GM12878 (cell line): ENCODE measurements around the gene RPS6KL1. TPM values are rescaled to one million over a fixed set of nuclear protein-coding genes. Genes with fewer than 3 reads are reported as not detected.

Experiments used
- ATAC-seq: fragments of 200-7000 bp; cut with Tn5 transposase; 3 replicates; pipeline ENCODE4 v1.9.1; 2020; ENCODE audit warnings: mild to moderate bottlenecking, moderate library complexity
- BruUV-seq: library from RNA; stranded (reverse); fragments of 400-500 nt; replicated peaks from 2 replicates; lab custom pipeline; 2021; lab: Mats Ljungman, UMichigan
- CTCF ChIA-PET: fragments of 300-600 bp; sonication (Branson Sonifier 250); formaldehyde crosslinking; extraction: SDS; loops from one replicate; lab custom pipeline; 2021; ENCODE audit warnings: inconsistent platforms; lab: Yijun Ruan, JAX
- POLR2A ChIA-PET: fragments of 350-600 bp; formaldehyde crosslinking; extraction: SDS; loops from one replicate; lab custom pipeline; 2021; ENCODE audit warnings: inconsistent platforms; lab: Charles Lee
- RAD21 ChIA-PET: fragments of 300-600 bp; sonication (Branson Sonifier 250); formaldehyde crosslinking; loops from one replicate; lab custom pipeline; 2023; ENCODE audit warnings: antibody characterized with exemption; ENCODE audit not compliant: unreplicated experiment; lab: Charles Lee
- SMC1A ChIA-PET: fragments of 300-600 bp; sonication (Branson Sonifier 250); formaldehyde crosslinking; loops from one replicate; lab custom pipeline; 2023; ENCODE audit not compliant: unreplicated experiment, uncharacterized antibody; lab: Charles Lee
- DNase-seq: peaks from one replicate; pipeline ENCODE4 v3.0.0-alpha.2; 2011; ENCODE audit warnings: low read depth, low spot score
- FAIRE-seq: peaks from 3 replicates; lab custom pipeline; 2011; peaks lifted over from hg19 to GRCh38; lab: Jason Lieb, UNC
- H2AFZ ChIP-seq: 2 replicates; pipeline ENCODE4 v1.6.0; 2011; ENCODE audit warnings: low read depth, low read length, control low read depth; ENCODE audit not compliant: control insufficient read depth
- H3K27ac ChIP-seq: 2 replicates; pipeline ENCODE4 v1.5.1; 2011; ENCODE audit warnings: control low read depth; ENCODE audit not compliant: control insufficient read depth, insufficient read depth
- H3K27me3 ChIP-seq, 2 experiments: replicated peaks in 1 of 2; 2 replicates each; pipeline versions ENCODE4 v1.6.0 to v1.6.1; 2011; ENCODE audit warnings: low read length in 1 of 2; ENCODE audit not compliant: control insufficient read depth in 2 of 2, insufficient read depth in 2 of 2
- H3K36me3 ChIP-seq, 2 experiments: 2 replicates each; pipeline ENCODE4 v1.5.1; 2011; ENCODE audit warnings: low read length in 1 of 2; ENCODE audit not compliant: control insufficient read depth in 2 of 2, insufficient read depth in 2 of 2
- H3K4me1 ChIP-seq: 2 replicates; pipeline ENCODE4 v1.6.1; 2011; ENCODE audit warnings: mild to moderate bottlenecking, low read length, moderate library complexity, mixed read lengths; ENCODE audit not compliant: control insufficient read depth, insufficient read depth
- H3K4me2 ChIP-seq: 2 replicates; pipeline ENCODE4 v1.6.0; 2011; ENCODE audit warnings: control low read depth; ENCODE audit not compliant: control insufficient read depth, insufficient read depth
- H3K4me3 ChIP-seq: fragments of 200-600 bp; sonication (generic); 2 replicates; pipeline ENCODE4 v1.5.1; 2016
- H3K79me2 ChIP-seq: 2 replicates; pipeline ENCODE4 v1.6.0; 2011; ENCODE audit warnings: low read length; ENCODE audit not compliant: control insufficient read depth, insufficient read depth
- H3K9ac ChIP-seq: 2 replicates; pipeline ENCODE4 v1.8.0; 2011; ENCODE audit warnings: low read length, control low read depth, mixed read lengths; ENCODE audit not compliant: control insufficient read depth, insufficient read depth
- H3K9me3 ChIP-seq: replicated peaks from 3 replicates; pipeline ENCODE4 v1.5.1; 2011; ENCODE audit warnings: mild to moderate bottlenecking, low read length; ENCODE audit not compliant: control insufficient read depth, insufficient read depth
- H4K20me1 ChIP-seq: 2 replicates; pipeline ENCODE4 v1.6.0; 2011; ENCODE audit not compliant: control insufficient read depth, insufficient read depth
- BMI1 ChIP-seq: fragments of 450-650 bp; IDR thresholded peaks from 2 replicates; pipeline ENCODE4 v1.6.1; 2016; ENCODE audit warnings: mild to moderate bottlenecking, moderate library complexity, borderline replicate concordance
- FOXM1 ChIP-seq: IDR thresholded peaks from 2 replicates; pipeline ENCODE4 v1.6.1; 2012; ENCODE audit warnings: low read depth, mild to moderate bottlenecking, inconsistent platforms, low read length, moderate library complexity
- JUND ChIP-seq: IDR thresholded peaks from 2 replicates; pipeline ENCODE4 v1.6.1; 2012; ENCODE audit warnings: low read depth, mild to moderate bottlenecking, low read length, improper control_type of control experiment, moderate library complexity
- NR2F1 ChIP-seq: fragments of 450-650 bp; conservative IDR thresholded peaks from 2 replicates; pipeline ENCODE4 v1.6.1; 2017; ENCODE audit warnings: mild to moderate bottlenecking
- PAX8 ChIP-seq: fragments of 450-650 bp; IDR thresholded peaks from 2 replicates; pipeline ENCODE4 v1.6.1; 2017; ENCODE audit warnings: mild to moderate bottlenecking, moderate library complexity
- POLR2AphosphoS2 ChIP-seq: IDR thresholded peaks from 2 replicates; pipeline ENCODE4 v1.6.1; 2011; ENCODE audit warnings: low read depth, mild to moderate bottlenecking, low read length, improper control_type of control experiment, moderate library complexity
- ZBTB40 ChIP-seq: fragments of 450-650 bp; IDR thresholded peaks from 2 replicates; pipeline ENCODE4 v1.6.1; 2016; ENCODE audit warnings: mild to moderate bottlenecking, moderate library complexity, borderline replicate concordance
- ZZZ3 ChIP-seq: IDR thresholded peaks from 2 replicates; pipeline ENCODE4 v1.6.1; 2011; ENCODE audit warnings: low read depth; ENCODE audit not compliant: control insufficient read depth, insufficient read length
- WGBS: methylation state at CpG from one replicate; pipeline ENCODE4 v1.1.6; 2016; ENCODE audit warnings: low lambda C conversion rate; ENCODE audit not compliant: insufficient replicate concordance, insufficient coverage; ENCODE audit errors: missing lambda C conversion rate; 5-methylcytosine and 5-hydroxymethylcytosine counted together
- in situ Hi-C: fragments of 300-500 bp; cut with MboI; formaldehyde crosslinking; loops from 9 replicates; pipeline ENCODE4 v1.14.3; 2018; ENCODE audit warnings: mixed read lengths
- intact Hi-C: fragments of 100-400 bp; cut with micrococcal nuclease; formaldehyde crosslinking; loops from one replicate; pipeline ENCODE4 v1.14.2; 2022; ENCODE audit not compliant: unreplicated experiment
- polyA plus RNA-seq, 11 experiments: library from polyadenylated mRNA; depleted of rRNA in 4 of 11; unstranded in 6 of 11; stranded (reverse) in 5 of 11; fragments of >200 nt; fragmentation: Nextera tagmentation in 4 of 11; fragmentation: Illumina TruSeq in 1 of 11; extraction: Ambion mirVana in 4 of 11; extraction: Trizol in 1 of 11; gene quantifications; 1 replicate in 1 of 11; 2 replicates in 10 of 11; pipeline versions ENCODE4 v1.2.1 to v1.2.3, GENCODE V29; 2011 to 2016; ENCODE audit warnings: inconsistent platforms in 2 of 11, missing spikeins in 2 of 11, low read depth in 1 of 11
- total RNA-seq, 4 experiments: library from RNA; depleted of rRNA in 3 of 4; stranded (reverse); fragments of >200 nt in 3 of 4; fragmentation: Illumina TruSeq in 1 of 4; extraction: Trizol in 1 of 4; gene quantifications; 2 replicates each; pipeline versions ENCODE4 v1.2.1 to v1.2.3, GENCODE V29; 2013 to 2021

Gene RPS6KL1
- total and polyA plus RNA-seq, 10 of the 15 experiments (the other 5 are each of a cell fraction or from before 2014, with no cell fraction given), result 0.04 to 4.2 (median 2.0) TPM

GRCh38 chr14:74954947-74955228 lies 31.8 kb upstream of the RPS6KL1 start (continued):
- no peak for TF ChIP-seq FOXM1

DNA sequence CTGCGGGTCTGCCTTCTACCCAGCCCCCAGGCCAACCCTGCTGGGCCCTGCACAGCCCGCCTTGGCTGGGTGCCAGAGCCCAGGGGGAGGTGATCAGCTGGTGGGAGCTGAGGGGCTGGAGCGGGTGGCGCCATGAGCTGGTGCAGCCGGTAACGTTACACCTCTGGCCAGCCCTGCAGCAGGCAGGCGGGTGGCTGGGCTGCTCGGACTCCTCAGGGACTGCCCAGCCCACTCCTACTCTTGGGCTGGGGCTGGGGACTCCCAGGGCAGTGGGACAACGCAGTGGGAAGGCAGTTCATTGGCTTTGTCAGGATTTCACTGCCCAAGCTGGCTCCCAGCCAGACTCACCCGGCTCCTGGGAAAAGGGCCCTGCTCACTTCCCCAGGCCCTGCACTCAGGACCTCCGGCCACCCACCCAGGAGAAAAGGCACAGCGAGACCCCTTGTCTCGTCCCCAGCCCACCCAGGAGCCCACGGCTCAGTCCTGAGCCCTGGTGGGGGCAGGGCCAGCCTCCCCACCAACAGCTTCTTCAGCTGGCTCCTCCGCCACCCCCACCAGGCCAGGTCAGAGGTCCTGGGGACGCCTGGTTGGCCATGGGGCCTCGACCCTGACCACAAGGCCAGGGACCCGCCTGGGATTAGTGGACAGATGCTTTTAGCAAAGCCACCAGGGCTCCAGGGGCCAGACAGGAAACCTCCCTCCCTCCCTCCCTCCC lies 31.3 kb upstream of the RPS6KL1 start:
- ChIA-PET RAD21 (interaction anchor here (1.4 to 1.8 kb wide), 3 partner anchors 9 to 14 kb away, joined by 3 to 6 read pairs (median 3); no protein-coding TSS in a partner anchor), POLR2A (interaction anchor here (0.5 to 2.3 kb wide), 4 partner anchors 8 to 116 kb away, joined by 3 to 8 read pairs (median 6); no protein-coding TSS in a partner anchor), SMC1A (interaction anchor here (1.2 kb wide), 1 partner anchor 10 kb away, joined by 4 read pairs; no protein-coding TSS in a partner anchor), CTCF (interaction anchor here (0.6 to 3.4 kb wide), 5 partner anchors 9 to 134 kb away, joined by 3 to 18 read pairs (median 6); no protein-coding TSS in a partner anchor)
- H3K36me3 ChIP-seq, result no peaks in the 10 kb centered on the region
- no peaks in the 10 kb centered on the region for H4K20me1 ChIP-seq
- H3K4me2 ChIP-seq, result no peak overlapping the region
- H2AFZ ChIP-seq, result no peak overlapping the region
- DNase-seq (no peak), FAIRE-seq (no peak), ATAC-seq (no peak)
- 41% methylated on average over 18 of the region's 18 CpGs for WGBS
- BruUV-seq, result no TSS peak
- H3K9ac ChIP-seq, result no peak overlapping the region
- intact Hi-C loops (no loop called here), in situ Hi-C loops (no loop called here)
- H3K27ac ChIP-seq, result no peak overlapping the region
- H3K4me3 ChIP-seq, result no peak overlapping the region
- H3K4me1 ChIP-seq, result no peaks in the 10 kb centered on the region
- TF ChIP-seq NR2F1 (peak; percentile 35; the same call in 1 of the 2 replicates), ZZZ3 (no peak)
- no peaks in the 10 kb centered on the region; a peak in 2 of 4 replicates for H3K27me3 ChIP-seq
- no peaks in the 10 kb centered on the region for H3K79me2 ChIP-seq
- H3K9me3 ChIP-seq, result no peaks in the 10 kb centered on the region

GRCh38 chr14:74953686-74954085 lies 30.6 kb upstream of the RPS6KL1 start:
- ChIA-PET POLR2A (interaction anchor here (1.2 to 2.3 kb wide), 3 partner anchors 8 to 15 kb away, joined by 3 to 8 read pairs (median 4); no protein-coding TSS in a partner anchor), SMC1A (interaction anchor here (0.8 to 1.2 kb wide), 3 partner anchors 10 to 109 kb away, joined by 3 to 4 read pairs (median 4); no protein-coding TSS in a partner anchor), CTCF (interaction anchor here (0.6 to 3.4 kb wide), 6 partner anchors 8 to 135 kb away, joined by 3 to 18 read pairs (median 5); no protein-coding TSS in a partner anchor), RAD21 (interaction anchor here (1.4 kb wide), 2 partner anchors 11 to 14 kb away, joined by 3 read pairs; no protein-coding TSS in a partner anchor)
- H3K27ac ChIP-seq, result no peak overlapping the region
- no peaks in the 10 kb centered on the region for H3K9me3 ChIP-seq
- H3K36me3 ChIP-seq, result no peaks in the 10 kb centered on the region
- H3K4me1 ChIP-seq, result no peaks in the 10 kb centered on the region
- no peaks in the 10 kb centered on the region for H3K79me2 ChIP-seq
- H3K4me2 ChIP-seq, result no peak overlapping the region
- no peak overlapping the region for H2AFZ ChIP-seq
- no peaks in the 10 kb centered on the region for H4K20me1 ChIP-seq
- WGBS, result 43% methylated on average over 5 of the region's 5 CpGs
- FAIRE-seq (no peak), ATAC-seq (no peak), DNase-seq (no peak)
- in situ Hi-C loops (no loop called here), intact Hi-C loops (no loop called here)
- no peak overlapping the region for H3K4me3 ChIP-seq
- BruUV-seq, result no TSS peak
- H3K9ac ChIP-seq, result no peak overlapping the region
- H3K27me3 ChIP-seq, result no peaks in the 10 kb centered on the region; a peak in 2 of 4 replicates
- TF ChIP-seq JUND (no peak), POLR2AphosphoS2 (no peak), BMI1 (no peak), PAX8 (no peak), ZBTB40 (no peak)
